ENCODE data around the gene SLC25A24. TPM values are rescaled to one million over a fixed set of nuclear protein-coding genes. Genes with fewer than 3 reads are reported as not detected.
"Not testable (repeated sequence)": the region's sequence is repeated elsewhere in the genome, so short reads cannot be mapped to it uniquely, and the experiment has no call there.

Gene SLC25A24
- total RNA-seq, 4 donors from 2014 or later: 28.9 to 64.2 (median 37.1) TPM

GRCh38 chr1:108142773-108143394 is 57.3 kb downstream of the SLC25A24 start:
- intact Hi-C loops (cut with DNase I; ENCODE audit: low total_unique reads): no loop called here
- H3K4me1 ChIP-seq: no peaks in the 10 kb centered on the region

DNA sequence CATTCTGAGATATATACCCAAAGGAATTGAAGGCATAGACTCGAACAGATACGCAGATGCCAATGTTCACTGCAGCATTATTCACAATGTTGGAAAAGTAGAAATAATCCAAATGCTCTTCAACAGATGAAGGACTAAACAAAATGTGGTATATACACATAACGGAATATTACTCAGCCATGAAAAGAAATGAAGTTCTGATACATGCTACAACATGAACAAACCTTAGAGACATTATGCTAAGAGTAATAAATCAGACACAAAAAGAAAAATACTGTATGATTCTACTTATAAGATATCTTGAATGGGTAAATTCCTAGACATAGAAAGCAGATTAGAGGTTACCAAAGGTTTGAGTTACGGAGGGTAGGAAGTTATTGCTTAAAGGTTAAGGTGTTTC is 57.9 kb downstream of the SLC25A24 start:
- H3K4me3 ChIP-seq: no peak overlapping the region
- no peak overlapping the region for H3K27ac ChIP-seq
- no peaks in the 10 kb centered on the region for H3K36me3 ChIP-seq
- no peaks in the 10 kb centered on the region for H3K9me3 ChIP-seq
- no peak for TF ChIP-seq CTCF (IDR thresholded peaks at IDR 0.05)
- TF ChIP-seq POLR2A (IDR thresholded peaks at IDR 0.05): no peak
- DNase-seq: no peak
- H3K27me3 ChIP-seq: no peaks in the 10 kb centered on the region
- H3K4me1 ChIP-seq: no peaks in the 10 kb centered on the region
- intact Hi-C loops (cut with DNase I; ENCODE audit: low total_unique reads): no loop called here

More at GRCh38 chr1:108142773-108143394, 57.3 kb downstream of the SLC25A24 start:
- DNase-seq: no peak
- Histone ChIP-seq H3K27ac (no peak overlapping the region), H3K9me3 (no peaks in the 10 kb centered on the region), H3K36me3 (no peaks in the 10 kb centered on the region), H3K4me3 (no peak overlapping the region), H3K27me3 (no peaks in the 10 kb centered on the region)
- TF ChIP-seq POLR2A (IDR thresholded peaks at IDR 0.05): no peak
- no peak for TF ChIP-seq CTCF (IDR thresholded peaks at IDR 0.05)

GRCh38 chr1:108141621-108142020 is 58.5 kb downstream of the SLC25A24 start:
- DNase-seq: no peak
- Histone ChIP-seq H3K27me3 (no peaks in the 10 kb centered on the region), H3K27ac (no peak overlapping the region), H3K9me3 (no peaks in the 10 kb centered on the region), H3K4me3 (no peak overlapping the region), H3K36me3 (no peaks in the 10 kb centered on the region), H3K4me1 (no peaks in the 10 kb centered on the region)
- intact Hi-C loops (cut with DNase I; ENCODE audit: low total_unique reads): no loop called here
- no peak for TF ChIP-seq CTCF (IDR thresholded peaks at IDR 0.05)
- TF ChIP-seq POLR2A (IDR thresholded peaks at IDR 0.05): no peak

DNA sequence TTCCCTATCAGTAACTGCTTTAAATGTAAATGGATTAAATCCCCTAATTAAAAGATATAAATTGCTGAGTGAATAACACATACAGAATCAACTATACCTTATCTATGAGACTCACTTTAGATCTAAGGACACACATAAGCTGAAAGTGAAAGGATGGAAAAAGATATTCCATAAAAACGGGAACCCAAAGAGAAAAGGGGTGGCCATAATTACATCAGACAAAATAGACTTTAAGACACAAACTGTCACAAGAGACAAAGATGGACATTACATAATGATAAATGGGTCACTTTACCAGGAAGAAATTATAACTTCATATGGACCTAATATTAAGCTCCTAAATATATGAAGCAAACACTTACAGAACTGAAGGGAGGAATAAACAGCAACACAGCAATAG is 59.2 kb downstream of the SLC25A24 start:
- H3K9me3 ChIP-seq: no peaks in the 10 kb centered on the region
- H3K27ac ChIP-seq: no peak overlapping the region
- TF ChIP-seq POLR2A (IDR thresholded peaks at IDR 0.05) (no peak), CTCF (IDR thresholded peaks at IDR 0.05) (no peak)
- no peak overlapping the region for H3K4me3 ChIP-seq
- intact Hi-C loops (cut with DNase I; ENCODE audit: low total_unique reads): no loop called here
- H3K36me3 ChIP-seq: no peaks in the 10 kb centered on the region
- no peaks in the 10 kb centered on the region for H3K27me3 ChIP-seq
- DNase-seq: no peak
- no peaks in the 10 kb centered on the region for H3K4me1 ChIP-seq

DNA sequence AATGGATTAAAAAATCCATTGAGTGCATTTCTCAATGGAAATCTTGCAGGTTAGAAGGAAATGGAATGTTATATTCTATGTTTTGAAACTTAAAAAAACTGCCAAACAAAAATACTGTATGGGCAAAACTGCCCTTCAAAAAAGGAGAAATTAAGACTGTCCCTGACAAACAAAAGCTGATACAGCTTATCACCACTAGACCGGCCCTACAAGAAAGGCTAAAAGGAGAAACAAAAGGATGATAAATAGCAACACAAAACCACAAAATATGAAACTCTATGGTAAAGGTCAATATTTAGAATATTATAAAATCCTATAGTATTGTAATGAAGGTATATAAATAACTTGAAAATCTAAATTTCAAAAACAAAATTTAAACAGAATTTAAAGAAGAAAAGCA is 60.0 kb downstream of the SLC25A24 start:
- TF ChIP-seq POLR2A (IDR thresholded peaks at IDR 0.05) (no peak), CTCF (IDR thresholded peaks at IDR 0.05) (no peak)
- H3K27me3 ChIP-seq: no peaks in the 10 kb centered on the region
- H3K9me3 ChIP-seq: no peaks in the 10 kb centered on the region
- no peaks in the 10 kb centered on the region for H3K36me3 ChIP-seq
- H3K27ac ChIP-seq: no peak overlapping the region
- DNase-seq: no peak
- intact Hi-C loops (cut with DNase I; ENCODE audit: low total_unique reads): no loop called here
- H3K4me3 ChIP-seq: no peak overlapping the region
- no peaks in the 10 kb centered on the region for H3K4me1 ChIP-seq

- H3K9me3 ChIP-seq; H3K27me3 ChIP-seq; H3K36me3 ChIP-seq; intact Hi-C loops (cut with DNase I; ENCODE audit: low total_unique reads); H3K27ac ChIP-seq; H3K4me3 ChIP-seq; DNase-seq; H3K4me1 ChIP-seq: not testable (repeated sequence)
Observed at GRCh38 chr1:108139555-108139954, 60.6 kb downstream of the SLC25A24 start.

DNA sequence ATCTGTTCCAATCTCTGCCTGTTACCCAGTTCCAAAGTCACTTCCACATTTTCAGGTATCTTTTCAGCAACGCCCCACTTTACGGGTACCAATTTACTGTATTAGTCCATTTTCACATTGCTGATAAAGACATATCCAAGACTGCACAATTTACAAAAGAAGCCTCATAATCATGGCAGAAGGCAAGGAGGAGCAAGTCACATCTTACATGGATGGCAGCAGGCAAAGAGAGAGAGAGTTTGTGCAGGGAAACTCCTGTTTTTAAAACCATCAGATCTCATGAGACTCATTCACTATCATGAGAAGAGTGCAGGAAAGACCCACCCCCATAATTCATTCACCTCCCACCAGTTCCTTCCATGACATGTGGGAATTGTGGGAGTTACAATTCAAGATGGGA is 67.0 kb downstream of the SLC25A24 start:
- H3K36me3 ChIP-seq: not testable (repeated sequence)

DNA sequence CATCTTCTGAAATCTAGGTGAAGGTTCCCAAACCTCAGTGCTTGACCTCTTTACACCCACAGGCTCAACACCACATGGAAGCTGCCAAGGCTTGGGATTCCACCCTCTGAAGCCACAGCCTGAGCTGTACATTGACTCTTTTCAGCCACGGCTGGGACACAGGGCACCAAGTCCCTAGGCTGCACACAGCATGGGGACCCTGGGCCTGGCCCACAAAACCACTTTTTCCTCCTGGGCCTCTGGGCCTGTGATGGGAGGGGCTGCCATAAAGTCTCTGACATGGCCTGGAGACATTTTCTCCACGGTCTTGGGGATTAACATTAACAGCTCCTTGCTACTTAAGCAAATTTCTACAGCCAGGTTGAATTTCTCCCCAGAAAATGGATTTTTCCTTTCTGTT is 67.8 kb downstream of the SLC25A24 start:
- H3K9me3 ChIP-seq; DNase-seq; intact Hi-C loops (cut with DNase I; ENCODE audit: low total_unique reads); H3K4me3 ChIP-seq; H3K4me1 ChIP-seq; H3K36me3 ChIP-seq; H3K27ac ChIP-seq; H3K27me3 ChIP-seq: not testable (repeated sequence)

More for the DNA sequence above, 67.0 kb downstream of the SLC25A24 start:
- H3K4me3 ChIP-seq; H3K9me3 ChIP-seq; H3K27ac ChIP-seq; intact Hi-C loops (cut with DNase I; ENCODE audit: low total_unique reads); H3K4me1 ChIP-seq; H3K27me3 ChIP-seq; DNase-seq: not testable (repeated sequence)

All from uterus (tissue), 4 donors.